ENCODE results near the gene PZP. TPM values are rescaled to one million over a fixed set of nuclear protein-coding genes. Genes with fewer than 3 reads are reported as not detected.

The PZP gene
- total RNA-seq, 1 experiment from 2014 or later = not detected

- Histone ChIP-seq H3K4me1 (ENCODE audit: insufficient read depth, low read length) (no peaks in the 10 kb centered on the region), H4K8ac (replicated peaks; ENCODE audit: insufficient read length, low read depth, low read length) (no peak overlapping the region), H4K91ac (ENCODE audit: insufficient read length, low read depth, low read length) (no peak overlapping the region), H3K27me3 (ENCODE audit: insufficient read depth, low read length) (no peaks in the 10 kb centered on the region), H2BK15ac (ENCODE audit: low read depth, low read length) (no peak overlapping the region), H2AFZ (ENCODE audit: low read length) (no peak overlapping the region), H3K4ac (ENCODE audit: low read depth, low read length) (no peak overlapping the region), H2BK12ac (ENCODE audit: insufficient read length, low read depth, low read length) (no peak overlapping the region), H2BK20ac (ENCODE audit: low read depth, low read length, poor library complexity, severe bottlenecking) (no peak overlapping the region), H3K79me2 (ENCODE audit: insufficient read depth, low read length) (no peaks in the 10 kb centered on the region), H3T11ph (ENCODE audit: low read length) (no peak overlapping the region), H3K79me1 (ENCODE audit: insufficient read depth, low read depth, low read length, poor library complexity, severe bottlenecking) (no peaks in the 10 kb centered on the region), H4K5ac (ENCODE audit: insufficient read length, low read depth, low read length) (no peak overlapping the region), H3K14ac (ENCODE audit: insufficient read depth, low read length) (no peak overlapping the region), H2BK5ac (ENCODE audit: insufficient read length, low read length) (no peak overlapping the region), H3K56ac (ENCODE audit: insufficient read length, low read depth, low read length) (no peak overlapping the region), H3K18ac (ENCODE audit: insufficient read length, low read depth, low read length) (no peak overlapping the region), H2BK120ac (ENCODE audit: low read depth, low read length, poor library complexity, severe bottlenecking) (no peak overlapping the region), H3K27ac (ENCODE audit: insufficient read length, low read depth, low read length) (no peak overlapping the region), H3K23me2 (ENCODE audit: insufficient read length, low read depth, low read length, poor library complexity, severe bottlenecking) (no peaks in the 10 kb centered on the region), H3K9me3 (ENCODE audit: control insufficient read depth, low read depth, low read length) (peaks cover 1% of the 10 kb centered on the region), H4K20me1 (ENCODE audit: control insufficient read depth, insufficient read depth, insufficient read length) (no peaks in the 10 kb centered on the region), H3K9ac (ENCODE audit: extremely low read depth, insufficient read length, low read length) (no peak overlapping the region), H3K4me2 (ENCODE audit: insufficient read depth, insufficient read length, low read length) (no peak overlapping the region), H3K23ac (ENCODE audit: insufficient read length, low read depth, low read length) (no peak overlapping the region), H2AK5ac (ENCODE audit: insufficient read length, low read length) (no peak overlapping the region)
- peak; percentile 61 for DNase-seq
- H3K4me3 Mint-ChIP-seq = no peak overlapping the region
- peaks cover 4 to 14% (median 8%) of the 10 kb centered on the region in 3 experiments; a peak in 6 of 7 replicates for H3K36me3 Mint-ChIP-seq (ENCODE audit: insufficient read depth in 1 of 3, low read depth in 3 of 3)
- no peak overlapping the region; a peak in 1 of 7 replicates for H3K27ac Mint-ChIP-seq
- TF ChIP-seq CTCF (conservative IDR thresholded peaks at IDR 0.05) = peak; percentile 85
- peaks cover 0 to 3% of the 10 kb centered on the region in 2 experiments; a peak in 1 of 4 replicates for H3K4me1 Mint-ChIP-seq
- no peaks in the 10 kb centered on the region for H3K27me3 Mint-ChIP-seq (ENCODE audit: low read depth)
- H3K9me3 Mint-ChIP-seq = peaks cover 16% of the 10 kb centered on the region in 2 experiments
- no CpG with 5 or more reads among the region's 6 CpGs for WGBS (ENCODE audit: extremely low coverage, insufficient read length, low lambda C conversion rate)
Observed at GRCh38 chr12:9149372-9149771, 58.8 kb downstream of the PZP start.

Data from H9 (cell line).